Activated CD4-positive, alpha-beta T cell treated with anti-CD3 and anti-CD28 coated beads, Interleukin-2, amount 50 U/mL, for 4 hours (primary cell): ENCODE data around the gene PLBD1.

Source experiments
- DNase-seq, 2 experiments: peaks; one replicate each; pipeline ENCODE4 v3.0.0-alpha.2; 2020

PLBD1 gene

GRCh38 chr12:14567351-14568162 lies at the start of gene PLBD1:
PLBD1 (minus strand) TSS chr12:14567883; CDS start chr12:14567696, 187 bp downstream.
- no peak for DNase-seq

GRCh38 chr12:14614704-14615121 lies 47.0 kb upstream of the PLBD1 start:
- DNase-seq = no peak

- DNase-seq = no peak
These were observed 46.0 kb upstream of the PLBD1 start for GRCh38 chr12:14613718-14614117.

- DNase-seq = no peak
These were observed 45.3 kb upstream of the PLBD1 start for GRCh38 chr12:14612898-14613445.

GRCh38 chr12:14612250-14612649 lies 44.6 kb upstream of the PLBD1 start:
- DNase-seq = no peak

- no peak for DNase-seq
These were observed 44.0 kb upstream of the PLBD1 start for GRCh38 chr12:14611640-14612203.

- no peak for DNase-seq
These were observed 39.9 kb upstream of the PLBD1 start for GRCh38 chr12:14607568-14607967.

- DNase-seq = no peak
These were observed 37.8 kb upstream of the PLBD1 start for GRCh38 chr12:14605401-14605989.

GRCh38 chr12:14601692-14602478 lies 34.2 kb upstream of the PLBD1 start:
- DNase-seq = no peak

GRCh38 chr12:14597480-14597879 lies 29.8 kb upstream of the PLBD1 start:
- DNase-seq = no peak

GRCh38 chr12:14591719-14592118 lies 24.0 kb upstream of the PLBD1 start:
- no peak for DNase-seq

GRCh38 chr12:14589169-14590004 lies 21.7 kb upstream of the PLBD1 start:
- no peak for DNase-seq

GRCh38 chr12:14588571-14588970 lies 20.9 kb upstream of the PLBD1 start:
- no peak for DNase-seq

- DNase-seq = no peak
These were observed 11.0 kb upstream of the PLBD1 start for GRCh38 chr12:14578646-14579045.

- DNase-seq = no peak
These were observed 9.7 kb upstream of the PLBD1 start for GRCh38 chr12:14577344-14577743.

- no peak for DNase-seq
These were observed 9.2 kb upstream of the PLBD1 start for GRCh38 chr12:14576896-14577295.

GRCh38 chr12:14575585-14575984 lies 7.9 kb upstream of the PLBD1 start:
- no peak for DNase-seq

- no peak for DNase-seq
These were observed 5.4 kb upstream of the PLBD1 start for GRCh38 chr12:14573118-14573517.

- no peak for DNase-seq
These were observed 4.7 kb upstream of the PLBD1 start for GRCh38 chr12:14572401-14572800.

- no peak for DNase-seq
These were observed 4.1 kb upstream of the PLBD1 start for GRCh38 chr12:14571779-14572178.

GRCh38 chr12:14570231-14570630 lies 2.5 kb upstream of the PLBD1 start:
- DNase-seq = no peak

- no peak for DNase-seq
These were observed 3.2 kb downstream of the PLBD1 start for GRCh38 chr12:14564336-14564959.
